ENCODE measurements around the gene SPO11.

DNA sequence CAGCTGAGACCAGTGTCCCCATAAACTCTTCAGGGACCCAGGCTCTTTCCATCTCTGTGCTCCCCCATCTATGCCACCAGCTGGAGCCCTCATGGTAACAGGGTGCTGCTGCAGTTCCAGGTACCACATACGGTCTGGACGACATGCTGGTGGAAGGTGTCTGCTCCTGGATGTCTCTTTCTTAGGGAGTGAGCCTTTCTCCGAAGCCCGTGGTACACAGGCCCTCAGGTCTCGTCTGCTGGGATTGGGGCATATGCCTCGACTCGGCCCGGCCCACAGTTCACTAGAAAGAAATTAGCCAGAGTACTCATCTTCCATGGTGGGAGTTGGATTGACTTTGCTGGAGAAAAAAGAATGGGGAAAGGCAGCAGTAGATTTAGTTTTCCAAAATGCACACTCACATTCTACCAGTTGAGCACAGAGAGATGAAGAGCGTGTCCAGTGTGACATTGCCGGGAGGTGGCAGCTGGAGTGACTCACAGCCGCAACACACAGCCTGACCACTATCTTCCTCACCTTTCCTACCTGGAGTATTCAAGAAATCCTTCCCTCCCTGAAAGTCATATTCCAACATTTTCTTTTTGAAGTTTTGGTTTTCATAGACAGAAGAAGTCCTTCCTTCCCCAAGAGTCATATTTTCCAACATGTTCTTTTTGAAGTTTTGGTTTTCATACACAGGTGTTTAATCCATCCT lies 18.6 kb upstream of the SPO11 start:
- TF ChIP-seq, protein P1, sequence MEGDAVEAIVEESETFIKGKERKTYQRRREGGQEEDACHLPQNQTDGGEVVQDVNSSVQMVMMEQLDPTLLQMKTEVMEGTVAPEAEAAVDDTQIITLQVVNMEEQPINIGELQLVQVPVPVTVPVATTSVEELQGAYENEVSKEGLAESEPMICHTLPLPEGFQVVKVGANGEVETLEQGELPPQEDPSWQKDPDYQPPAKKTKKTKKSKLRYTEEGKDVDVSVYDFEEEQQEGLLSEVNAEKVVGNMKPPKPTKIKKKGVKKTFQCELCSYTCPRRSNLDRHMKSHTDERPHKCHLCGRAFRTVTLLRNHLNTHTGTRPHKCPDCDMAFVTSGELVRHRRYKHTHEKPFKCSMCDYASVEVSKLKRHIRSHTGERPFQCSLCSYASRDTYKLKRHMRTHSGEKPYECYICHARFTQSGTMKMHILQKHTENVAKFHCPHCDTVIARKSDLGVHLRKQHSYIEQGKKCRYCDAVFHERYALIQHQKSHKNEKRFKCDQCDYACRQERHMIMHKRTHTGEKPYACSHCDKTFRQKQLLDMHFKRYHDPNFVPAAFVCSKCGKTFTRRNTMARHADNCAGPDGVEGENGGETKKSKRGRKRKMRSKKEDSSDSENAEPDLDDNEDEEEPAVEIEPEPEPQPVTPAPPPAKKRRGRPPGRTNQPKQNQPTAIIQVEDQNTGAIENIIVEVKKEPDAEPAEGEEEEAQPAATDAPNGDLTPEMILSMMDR (conservative IDR thresholded peaks at IDR 0.05 in 1 of 2, IDR thresholded peaks at IDR 0.05 in 1 of 2; ENCODE audit: extremely low read depth in 1 of 2, insufficient read depth in 1 of 2, low read depth in 1 of 2, low read length in 2 of 2), result no peak
- no peak for TF ChIP-seq EZH2 (IDR thresholded peaks at IDR 0.05; ENCODE audit: borderline replicate concordance, low read length)

All from mammary epithelial cell (primary cell).